Measurements from ENCODE around the gene JAGN1.
"Not testable (repeated sequence)": the region's sequence is repeated elsewhere in the genome, so short reads cannot be mapped to it uniquely, and the experiment has no call there.

The JAGN1 gene

GRCh38 chr3:9899289-9899791 lies 8.9 kb downstream of the JAGN1 start:
- Mint-ChIP-seq H3K27ac (no peak overlapping the region), H3K4me3 (no peak overlapping the region), H3K27me3 (no peaks in the 10 kb centered on the region), H3K9me3 (peaks cover 4% of the 10 kb centered on the region), H3K36me3 (ENCODE audit: low read depth) (peaks cover 12% of the 10 kb centered on the region), H3K4me1 (ENCODE audit: low read depth) (peaks cover 63% of the 10 kb centered on the region)

- H3K27ac Mint-ChIP-seq; H3K27me3 Mint-ChIP-seq; H3K9me3 Mint-ChIP-seq; H3K36me3 Mint-ChIP-seq (ENCODE audit: low read depth); H3K4me3 Mint-ChIP-seq: not testable (repeated sequence)
- peaks cover 49% of the 10 kb centered on the region for H3K4me1 Mint-ChIP-seq (ENCODE audit: low read depth)
These were observed 10.6 kb downstream of the JAGN1 start for GRCh38 chr3:9900965-9901415.

GRCh38 chr3:9901967-9902366 lies 11.6 kb downstream of the JAGN1 start:
- Mint-ChIP-seq H3K27ac (peak overlapping the region; percentile 78), H3K36me3 (ENCODE audit: low read depth) (no peaks in the 10 kb centered on the region), H3K27me3 (no peaks in the 10 kb centered on the region), H3K9me3 (no peaks in the 10 kb centered on the region), H3K4me3 (peak overlapping the region; percentile 45), H3K4me1 (ENCODE audit: low read depth) (peaks cover 39% of the 10 kb centered on the region)

- H3K4me3 Mint-ChIP-seq, result peak within 1 kb of the TSS; percentile 45
- no peaks in the 10 kb centered on the region for H3K9me3 Mint-ChIP-seq
- peaks cover 38% of the 10 kb centered on the region for H3K4me1 Mint-ChIP-seq (ENCODE audit: low read depth)
- H3K27me3 Mint-ChIP-seq, result no peaks in the 10 kb centered on the region
- no peaks in the 10 kb centered on the region for H3K36me3 Mint-ChIP-seq (ENCODE audit: low read depth)
- peak within 1 kb of the TSS; percentile 78 for H3K27ac Mint-ChIP-seq
These were observed 12.2 kb downstream of the JAGN1 start, which contains the start of gene IL17RE for GRCh38 chr3:9902372-9903237. TSS of gene IL17RE (plus strand) at chr3:9902848. CDS start at chr3:9902933, 85 bp downstream.

GRCh38 chr3:9903238-9903624 lies 12.8 kb downstream of the JAGN1 start:
- Mint-ChIP-seq H3K9me3 (no peaks in the 10 kb centered on the region), H3K36me3 (ENCODE audit: low read depth) (no peaks in the 10 kb centered on the region), H3K27me3 (no peaks in the 10 kb centered on the region), H3K4me1 (ENCODE audit: low read depth) (peaks cover 34% of the 10 kb centered on the region), H3K4me3 (peak overlapping the region; percentile 44), H3K27ac (peak overlapping the region; percentile 65)

GRCh38 chr3:9903904-9904303 lies 13.5 kb downstream of the JAGN1 start:
- peaks cover 28% of the 10 kb centered on the region for H3K4me1 Mint-ChIP-seq (ENCODE audit: low read depth)
- H3K4me3 Mint-ChIP-seq, result no peak overlapping the region
- no peak overlapping the region for H3K27ac Mint-ChIP-seq
- no peaks in the 10 kb centered on the region for H3K36me3 Mint-ChIP-seq (ENCODE audit: low read depth)
- no peaks in the 10 kb centered on the region for H3K9me3 Mint-ChIP-seq
- no peaks in the 10 kb centered on the region for H3K27me3 Mint-ChIP-seq

- Mint-ChIP-seq H3K4me3 (no peak overlapping the region), H3K4me1 (ENCODE audit: low read depth) (peaks cover 33% of the 10 kb centered on the region), H3K36me3 (ENCODE audit: low read depth) (no peaks in the 10 kb centered on the region), H3K9me3 (no peaks in the 10 kb centered on the region), H3K27me3 (peaks cover 1% of the 10 kb centered on the region), H3K27ac (no peak overlapping the region)
These were observed 16.1 kb downstream of the JAGN1 start for GRCh38 chr3:9906480-9906879.

- Mint-ChIP-seq H3K4me3 (no peak overlapping the region), H3K27ac (no peak overlapping the region), H3K36me3 (ENCODE audit: low read depth) (no peaks in the 10 kb centered on the region), H3K4me1 (ENCODE audit: low read depth) (peaks cover 27% of the 10 kb centered on the region), H3K9me3 (no peaks in the 10 kb centered on the region), H3K27me3 (peaks cover 2% of the 10 kb centered on the region)
These were observed 17.9 kb downstream of the JAGN1 start for GRCh38 chr3:9908286-9908685.

GRCh38 chr3:9909221-9910013 lies 19.0 kb downstream of the JAGN1 start:
- peaks cover 23% of the 10 kb centered on the region for H3K4me1 Mint-ChIP-seq (ENCODE audit: low read depth)
- H3K27me3 Mint-ChIP-seq, result peaks cover 6% of the 10 kb centered on the region
- no peaks in the 10 kb centered on the region for H3K9me3 Mint-ChIP-seq
- no peaks in the 10 kb centered on the region for H3K36me3 Mint-ChIP-seq (ENCODE audit: low read depth)
- no peak overlapping the region for H3K27ac Mint-ChIP-seq
- no peak overlapping the region for H3K4me3 Mint-ChIP-seq

- Mint-ChIP-seq H3K4me1 (ENCODE audit: low read depth) (peaks cover 35% of the 10 kb centered on the region), H3K27me3 (peaks cover 6% of the 10 kb centered on the region), H3K27ac (no peak overlapping the region), H3K9me3 (no peaks in the 10 kb centered on the region), H3K4me3 (no peak overlapping the region), H3K36me3 (ENCODE audit: low read depth) (no peaks in the 10 kb centered on the region)
These were observed 21.5 kb downstream of the JAGN1 start for GRCh38 chr3:9911863-9912262.

GRCh38 chr3:9912294-9912935 lies 22.0 kb downstream of the JAGN1 start:
- Mint-ChIP-seq H3K27ac (no peak overlapping the region), H3K4me3 (no peak overlapping the region), H3K36me3 (ENCODE audit: low read depth) (no peaks in the 10 kb centered on the region), H3K9me3 (no peaks in the 10 kb centered on the region), H3K27me3 (peaks cover 6% of the 10 kb centered on the region), H3K4me1 (ENCODE audit: low read depth) (peaks cover 36% of the 10 kb centered on the region)

- Mint-ChIP-seq H3K4me1 (ENCODE audit: low read depth) (peaks cover 36% of the 10 kb centered on the region), H3K27me3 (peaks cover 6% of the 10 kb centered on the region), H3K4me3 (no peak overlapping the region), H3K36me3 (ENCODE audit: low read depth) (no peaks in the 10 kb centered on the region), H3K27ac (no peak overlapping the region), H3K9me3 (no peaks in the 10 kb centered on the region)
These were observed 23.2 kb downstream of the JAGN1 start for GRCh38 chr3:9913601-9914000.

GRCh38 chr3:9914011-9914410 lies 23.6 kb downstream of the JAGN1 start:
- no peaks in the 10 kb centered on the region for H3K36me3 Mint-ChIP-seq (ENCODE audit: low read depth)
- no peak overlapping the region for H3K27ac Mint-ChIP-seq
- no peaks in the 10 kb centered on the region for H3K9me3 Mint-ChIP-seq
- H3K27me3 Mint-ChIP-seq, result peaks cover 6% of the 10 kb centered on the region
- H3K4me3 Mint-ChIP-seq, result no peak overlapping the region
- H3K4me1 Mint-ChIP-seq (ENCODE audit: low read depth), result peaks cover 36% of the 10 kb centered on the region

- Mint-ChIP-seq H3K27ac (no peak overlapping the region), H3K9me3 (no peaks in the 10 kb centered on the region), H3K27me3 (peaks cover 6% of the 10 kb centered on the region), H3K4me1 (ENCODE audit: low read depth) (peaks cover 29% of the 10 kb centered on the region), H3K36me3 (ENCODE audit: low read depth) (no peaks in the 10 kb centered on the region), H3K4me3 (peak overlapping the region; percentile 13)
These were observed 24.3 kb downstream of the JAGN1 start for GRCh38 chr3:9914559-9915253.

Data from stimulated activated naive CD8-positive, alpha-beta T cell treated with anti-CD3 and anti-CD28 coated beads, Interleukin-15, Interleukin-2, amounts not matched to agents 100 ng/mL and 50 ng/mL, for 24 hours (primary cell).